Measurements from ENCODE around the gene COL8A1.

GRCh38 chr3:99638167-99638948 lies at the start of gene COL8A1:
- no peak for TF ChIP-seq POLR2AphosphoS5 (IDR thresholded peaks at IDR 0.05; ENCODE audit: low read depth, low read length)
- no peak for TF ChIP-seq POLR2A (IDR thresholded peaks at IDR 0.05; ENCODE audit: low read depth, low read length)
- TF ChIP-seq TAF1 (IDR thresholded peaks at IDR 0.05; ENCODE audit: low read depth, low read length), result no peak
- TF ChIP-seq SPI1 (IDR thresholded peaks at IDR 0.05; ENCODE audit: low read depth, low read length), result no peak
